PC-3 (cell line): ENCODE results near the gene SUSD4.

Experiments used
- EZH2 ChIP-seq: fragments of 300-600 bp; sonication (generic); IDR thresholded peaks from one replicate; pipeline ENCODE4 v1.6.1; 2017; ENCODE audit warnings: antibody characterized with exemption, mild to moderate bottlenecking, low read length; ENCODE audit not compliant: unreplicated experiment
- EZH2phosphoT487 ChIP-seq: fragments of 300-600 bp; sonication (generic); IDR thresholded peaks from 2 replicates; pipeline ENCODE4 v1.6.1; 2018; ENCODE audit warnings: mild to moderate bottlenecking, antibody characterized with exemption, low read length, borderline replicate concordance
- TF ChIP-seq, protein P1 (sequence below): fragments of 300-600 bp; sonication (generic); conservative IDR thresholded peaks from 2 replicates; pipeline ENCODE4 v1.5.1; 2017; ENCODE audit warnings: antibody characterized with exemption, low read depth, mild to moderate bottlenecking, low read length

GRCh38 chr1:223233410-223234169 lies 130.4 kb downstream of the SUSD4 start:
- TF ChIP-seq, protein P1, sequence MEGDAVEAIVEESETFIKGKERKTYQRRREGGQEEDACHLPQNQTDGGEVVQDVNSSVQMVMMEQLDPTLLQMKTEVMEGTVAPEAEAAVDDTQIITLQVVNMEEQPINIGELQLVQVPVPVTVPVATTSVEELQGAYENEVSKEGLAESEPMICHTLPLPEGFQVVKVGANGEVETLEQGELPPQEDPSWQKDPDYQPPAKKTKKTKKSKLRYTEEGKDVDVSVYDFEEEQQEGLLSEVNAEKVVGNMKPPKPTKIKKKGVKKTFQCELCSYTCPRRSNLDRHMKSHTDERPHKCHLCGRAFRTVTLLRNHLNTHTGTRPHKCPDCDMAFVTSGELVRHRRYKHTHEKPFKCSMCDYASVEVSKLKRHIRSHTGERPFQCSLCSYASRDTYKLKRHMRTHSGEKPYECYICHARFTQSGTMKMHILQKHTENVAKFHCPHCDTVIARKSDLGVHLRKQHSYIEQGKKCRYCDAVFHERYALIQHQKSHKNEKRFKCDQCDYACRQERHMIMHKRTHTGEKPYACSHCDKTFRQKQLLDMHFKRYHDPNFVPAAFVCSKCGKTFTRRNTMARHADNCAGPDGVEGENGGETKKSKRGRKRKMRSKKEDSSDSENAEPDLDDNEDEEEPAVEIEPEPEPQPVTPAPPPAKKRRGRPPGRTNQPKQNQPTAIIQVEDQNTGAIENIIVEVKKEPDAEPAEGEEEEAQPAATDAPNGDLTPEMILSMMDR: no peak
- TF ChIP-seq EZH2 (no peak), EZH2phosphoT487 (no peak)
